Activated CD4-positive, alpha-beta T cell treated with anti-CD3 and anti-CD28 coated beads for 1 hour (primary cell): Measurements from ENCODE around the gene ABHD3.
"Not testable (repeated sequence)": the region's sequence is repeated elsewhere in the genome, so short reads cannot be mapped to it uniquely, and the experiment has no call there.

ENCODE experiments used
- DNase-seq: peaks from one replicate; pipeline ENCODE4 v3.0.0-alpha.2; 2020

Gene ABHD3

GRCh38 chr18:21703241-21703820 lies 1.2 kb downstream of the ABHD3 start:
- no peak for DNase-seq

GRCh38 chr18:21702602-21703001 lies 2.0 kb downstream of the ABHD3 start:
- DNase-seq: no peak

- DNase-seq: no peak
Measured at GRCh38 chr18:21701621-21702020, 3.0 kb downstream of the ABHD3 start.

- DNase-seq: no peak
Measured at GRCh38 chr18:21700528-21701075, 4.0 kb downstream of the ABHD3 start.

- no peak for DNase-seq
Measured at GRCh38 chr18:21693322-21693721, 11.3 kb downstream of the ABHD3 start.

GRCh38 chr18:21689736-21690135 lies 14.8 kb downstream of the ABHD3 start:
- DNase-seq: no peak

GRCh38 chr18:21686282-21687105 lies 18.1 kb downstream of the ABHD3 start:
- DNase-seq: no peak

GRCh38 chr18:21685556-21685981 lies 19.0 kb downstream of the ABHD3 start:
- DNase-seq: not testable (repeated sequence)

- no peak for DNase-seq
Measured at GRCh38 chr18:21684731-21685130, 19.8 kb downstream of the ABHD3 start.

GRCh38 chr18:21682371-21683051 lies 22.1 kb downstream of the ABHD3 start:
- DNase-seq: no peak

- no peak for DNase-seq
Measured at GRCh38 chr18:21680161-21680560, 24.4 kb downstream of the ABHD3 start.

- DNase-seq: no peak
Measured at GRCh38 chr18:21678859-21679258, 25.7 kb downstream of the ABHD3 start.

- DNase-seq: not testable (repeated sequence)
Measured at GRCh38 chr18:21675354-21675753, 29.2 kb downstream of the ABHD3 start.

GRCh38 chr18:21672521-21673267 lies 31.9 kb downstream of the ABHD3 start:
- DNase-seq: no peak

GRCh38 chr18:21669736-21670285 lies 34.8 kb downstream of the ABHD3 start:
- no peak for DNase-seq

GRCh38 chr18:21664069-21664468 lies 40.5 kb downstream of the ABHD3 start:
- no peak for DNase-seq

GRCh38 chr18:21663578-21663977 lies 41.0 kb downstream of the ABHD3 start:
- no peak for DNase-seq

GRCh38 chr18:21662581-21662980 lies 42.0 kb downstream of the ABHD3 start:
- no peak for DNase-seq

- no peak for DNase-seq
Measured at GRCh38 chr18:21660078-21660477, 44.5 kb downstream of the ABHD3 start.

- no peak for DNase-seq
Measured at GRCh38 chr18:21656402-21656801, 48.2 kb downstream of the ABHD3 start.

- DNase-seq: no peak
Measured at GRCh38 chr18:21653361-21653760, 51.2 kb downstream of the ABHD3 start.

GRCh38 chr18:21652073-21652472 lies 52.5 kb downstream of the ABHD3 start:
- no peak for DNase-seq

- DNase-seq: no peak
Measured at GRCh38 chr18:21650311-21650710, 54.3 kb downstream of the ABHD3 start.
